Activated T-helper 2 cell treated with anti-CD3 and anti-CD28 coated beads, Interferon-gamma antibody, Interleukin-2, Interleukin-4, amounts not matched to agents 10 μg/mL and 5 μg/mL and 100 μg/mL, durations not matched to agents 14 hours and 24 hours and 36 hours (primary cell): ENCODE data around the gene OXSR1. TPM values are rescaled to one million over a fixed set of nuclear protein-coding genes. Genes with fewer than 3 reads are reported as not detected.
"Not testable (repeated sequence)": the region's sequence is repeated elsewhere in the genome, so short reads cannot be mapped to it uniquely, and the experiment has no call there.

Experiments used
- DNase-seq: peaks from one replicate; pipeline ENCODE4 v3.0.0; 2021; ENCODE audit warnings: low spot score
- H3K27ac Mint-ChIP-seq: one replicate; pipeline ENCODE4 v1.8.0; 2021; ENCODE audit warnings: mixed read lengths
- H3K27me3 Mint-ChIP-seq: one replicate; pipeline ENCODE4 v1.8.0; 2021; ENCODE audit warnings: low read depth, mixed read lengths
- H3K36me3 Mint-ChIP-seq: one replicate; pipeline ENCODE4 v1.8.0; 2021; ENCODE audit warnings: low read depth, mixed read lengths
- H3K4me1 Mint-ChIP-seq: one replicate; pipeline ENCODE4 v1.8.0; 2021; ENCODE audit warnings: low read depth, mixed read lengths
- H3K4me3 Mint-ChIP-seq: one replicate; pipeline ENCODE4 v1.8.0; 2021; ENCODE audit warnings: low read depth, mild to moderate bottlenecking, moderate library complexity, mixed read lengths
- H3K9me3 Mint-ChIP-seq: one replicate; pipeline ENCODE4 v1.8.0; 2021; ENCODE audit warnings: mixed read lengths
- intact Hi-C: fragments of 100-400 bp; cut with micrococcal nuclease; formaldehyde crosslinking; loops from one replicate; pipeline ENCODE4 v1.15.1; 2023
- total RNA-seq: library from RNA; stranded (reverse); gene quantifications from 2 replicates; pipeline ENCODE4 v1.2.3, GENCODE V29; 2022

The OXSR1 gene
- total RNA-seq, 1 donor from 2014 or later, result 62.2 TPM

- intact Hi-C loops, result no loop called here
- no peaks in the 10 kb centered on the region for H3K36me3 Mint-ChIP-seq
- H3K4me3 Mint-ChIP-seq, result no peak overlapping the region
- no peak overlapping the region for H3K27ac Mint-ChIP-seq
- DNase-seq, result no peak
- H3K27me3 Mint-ChIP-seq, result no peaks in the 10 kb centered on the region
- H3K9me3 Mint-ChIP-seq, result peaks cover 8% of the 10 kb centered on the region
- peaks cover 40% of the 10 kb centered on the region for H3K4me1 Mint-ChIP-seq
These were observed 11.3 kb upstream of the OXSR1 start for GRCh38 chr3:38154033-38154494.

DNA sequence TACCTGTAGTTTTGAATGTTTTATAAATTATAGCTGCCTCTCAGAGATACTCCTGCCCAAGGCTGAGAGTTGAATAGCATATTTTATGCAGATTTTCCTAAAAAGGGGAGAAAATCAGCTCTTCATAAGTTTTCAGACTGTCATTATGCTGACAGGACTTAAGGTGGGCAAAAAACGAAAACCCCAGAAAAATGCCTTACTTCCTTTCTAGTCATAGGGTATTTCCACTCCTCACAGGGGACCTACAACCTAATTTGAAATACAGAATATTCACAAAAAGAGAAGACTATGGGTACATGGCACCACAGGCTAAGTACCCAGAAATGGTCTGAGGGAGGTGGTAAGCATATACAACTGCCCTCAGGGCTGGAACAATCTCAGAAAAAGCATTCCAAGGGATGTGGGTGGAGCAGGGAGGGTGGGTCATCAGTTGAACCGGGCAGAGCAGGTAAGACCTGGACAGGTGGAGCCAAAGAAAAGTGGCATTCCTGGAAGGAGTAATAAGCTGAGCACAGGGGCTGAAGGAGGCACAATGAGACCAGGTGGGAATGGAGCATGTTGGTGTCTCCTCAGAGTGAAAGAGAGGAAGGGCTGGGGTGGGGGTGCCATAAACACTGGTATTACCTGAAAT lies 10.6 kb upstream of the OXSR1 start:
- intact Hi-C loops, result no loop called here
- no peak overlapping the region for H3K4me3 Mint-ChIP-seq
- H3K36me3 Mint-ChIP-seq, result no peaks in the 10 kb centered on the region
- peaks cover 8% of the 10 kb centered on the region for H3K9me3 Mint-ChIP-seq
- no peak overlapping the region for H3K27ac Mint-ChIP-seq
- H3K4me1 Mint-ChIP-seq, result peaks cover 34% of the 10 kb centered on the region
- DNase-seq, result no peak
- H3K27me3 Mint-ChIP-seq, result no peaks in the 10 kb centered on the region

GRCh38 chr3:38155825-38156224 lies 9.5 kb upstream of the OXSR1 start:
- Mint-ChIP-seq H3K4me3 (no peak overlapping the region), H3K4me1 (peaks cover 30% of the 10 kb centered on the region), H3K9me3 (peaks cover 8% of the 10 kb centered on the region), H3K27ac (no peak overlapping the region), H3K36me3 (no peaks in the 10 kb centered on the region), H3K27me3 (no peaks in the 10 kb centered on the region)
- DNase-seq, result no peak
- intact Hi-C loops, result no loop called here

- no peaks in the 10 kb centered on the region for H3K27me3 Mint-ChIP-seq
- no peaks in the 10 kb centered on the region for H3K9me3 Mint-ChIP-seq
- H3K36me3 Mint-ChIP-seq, result no peaks in the 10 kb centered on the region
- no peak overlapping the region for H3K27ac Mint-ChIP-seq
- H3K4me1 Mint-ChIP-seq, result peaks cover 17% of the 10 kb centered on the region
- intact Hi-C loops, result no loop called here
- no peak for DNase-seq
- no peak overlapping the region for H3K4me3 Mint-ChIP-seq
These were observed 8.2 kb upstream of the OXSR1 start for GRCh38 chr3:38157117-38157516.

- intact Hi-C loops, result no loop called here
- Mint-ChIP-seq H3K9me3 (no peaks in the 10 kb centered on the region), H3K36me3 (no peaks in the 10 kb centered on the region), H3K4me1 (peaks cover 16% of the 10 kb centered on the region), H3K27me3 (no peaks in the 10 kb centered on the region), H3K4me3 (no peak overlapping the region), H3K27ac (no peak overlapping the region)
- no peak for DNase-seq
These were observed 7.7 kb upstream of the OXSR1 start for GRCh38 chr3:38157595-38157994.

DNA sequence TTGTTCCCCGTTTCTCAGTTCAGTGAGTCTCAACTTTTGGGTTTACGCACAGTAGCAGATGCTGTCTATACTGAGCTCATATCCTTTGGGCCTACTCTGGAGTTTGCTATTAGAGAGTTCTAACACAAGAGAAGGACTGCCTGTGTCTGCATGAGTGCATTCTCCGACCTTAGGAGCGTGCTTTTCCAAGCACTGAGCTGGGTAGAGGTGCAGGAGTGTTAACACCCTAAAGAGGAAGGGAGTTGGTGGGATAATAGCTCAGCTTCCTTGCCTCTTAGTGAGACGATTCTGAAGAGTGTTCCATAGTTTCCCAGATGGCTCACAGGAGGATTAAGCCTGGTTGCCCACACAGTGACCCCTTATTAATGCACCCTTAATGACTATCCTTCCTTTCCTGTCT lies 6.9 kb upstream of the OXSR1 start:
- no peaks in the 10 kb centered on the region for H3K9me3 Mint-ChIP-seq

GRCh38 chr3:38160704-38161103 lies 4.6 kb upstream of the OXSR1 start:
- intact Hi-C loops, result loop anchor here (10.0 kb wide), 1 partner anchor 256 kb away; no protein-coding TSS in a partner anchor
- H3K4me3 Mint-ChIP-seq, DNase-seq, H3K27ac Mint-ChIP-seq, H3K9me3 Mint-ChIP-seq, H3K27me3 Mint-ChIP-seq, H3K36me3 Mint-ChIP-seq: not testable (repeated sequence)
- peaks cover 12% of the 10 kb centered on the region for H3K4me1 Mint-ChIP-seq

More for the DNA sequence above, 6.9 kb upstream of the OXSR1 start:
- intact Hi-C loops, result no loop called here
- Mint-ChIP-seq H3K27me3 (no peaks in the 10 kb centered on the region), H3K27ac (no peak overlapping the region), H3K4me1 (peaks cover 12% of the 10 kb centered on the region), H3K4me3 (no peak overlapping the region), H3K36me3 (no peaks in the 10 kb centered on the region)
- DNase-seq, result no peak

DNA sequence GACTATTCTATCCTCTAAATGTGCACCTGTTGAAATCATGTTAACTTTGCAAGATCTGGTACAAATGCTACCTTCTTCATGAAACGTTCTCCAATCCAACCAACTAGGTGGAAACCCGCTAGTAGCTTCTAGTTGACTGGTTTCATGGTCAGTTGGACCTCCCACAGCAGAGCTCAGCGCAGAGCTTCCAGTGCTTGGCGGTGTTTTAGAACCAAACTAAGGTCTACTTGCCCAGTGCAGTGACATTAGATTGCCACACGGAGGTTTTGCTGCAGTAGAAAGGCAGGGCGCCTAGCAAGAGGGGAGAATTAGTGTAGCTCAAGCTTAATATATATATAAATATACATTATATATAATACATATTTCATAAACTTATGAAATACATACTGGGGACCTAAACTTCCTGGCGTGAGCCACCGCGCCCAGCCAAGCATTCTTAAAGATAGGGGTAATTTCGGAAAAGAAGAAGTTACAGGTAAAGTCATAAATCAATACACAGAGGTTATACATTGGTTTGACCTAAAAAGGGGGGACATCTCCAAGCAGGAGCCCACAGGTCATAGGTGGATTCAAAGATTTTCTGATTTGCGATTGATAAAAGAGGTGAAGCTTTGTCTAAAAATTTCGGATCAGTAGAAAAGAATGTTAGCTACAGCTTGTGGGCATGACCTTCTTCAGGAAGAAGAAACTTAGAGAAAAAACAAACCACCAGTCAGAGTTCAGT lies 2.1 kb upstream of the OXSR1 start:
- Mint-ChIP-seq H3K27me3 (no peaks in the 10 kb centered on the region), H3K27ac (no peak overlapping the region), H3K4me3 (peak overlapping the region; percentile 23)

GRCh38 chr3:38163841-38164642 lies 1.3 kb upstream of the OXSR1 start:
- Mint-ChIP-seq H3K36me3 (peaks cover 30% of the 10 kb centered on the region), H3K27me3 (no peaks in the 10 kb centered on the region), H3K4me1 (peaks cover 38% of the 10 kb centered on the region), H3K9me3 (no peaks in the 10 kb centered on the region), H3K4me3 (peak overlapping the region; percentile 93), H3K27ac (peak overlapping the region; percentile 99)
- intact Hi-C loops, result loop anchor here (1.0 to 10.0 kb wide), 4 partner anchors 12 to 259 kb away; no protein-coding TSS in a partner anchor
- DNase-seq, result no peak

More for the DNA sequence above, 2.1 kb upstream of the OXSR1 start:
- peaks cover 31% of the 10 kb centered on the region for H3K4me1 Mint-ChIP-seq
- intact Hi-C loops, result loop anchor here (10.0 kb wide), 1 partner anchor 258 kb away; no protein-coding TSS in a partner anchor
- DNase-seq, result no peak
- H3K9me3 Mint-ChIP-seq, result no peaks in the 10 kb centered on the region
- H3K36me3 Mint-ChIP-seq, result peaks cover 22% of the 10 kb centered on the region

DNA sequence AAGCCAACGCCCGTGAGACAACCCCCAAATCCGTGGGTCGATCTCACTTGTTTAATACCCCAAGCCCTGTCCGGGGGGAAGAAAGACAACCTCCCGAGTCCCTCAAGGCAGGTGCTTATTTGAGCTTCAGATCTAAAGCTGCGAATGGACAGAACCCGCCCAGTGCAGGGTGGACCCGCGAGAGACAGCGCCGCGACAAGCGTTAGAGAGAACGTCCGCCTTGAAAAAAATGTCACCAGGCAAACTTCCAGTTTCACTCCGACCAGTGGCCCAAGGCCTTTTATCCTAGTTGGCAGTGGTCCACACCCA lies 740 bp upstream of the OXSR1 start:
- no peak for DNase-seq
- intact Hi-C loops, result loop anchor here (1.0 to 10.0 kb wide), 4 partner anchors 12 to 260 kb away; no protein-coding TSS in a partner anchor
- Mint-ChIP-seq H3K9me3 (no peaks in the 10 kb centered on the region), H3K4me1 (peaks cover 43% of the 10 kb centered on the region), H3K4me3 (peak overlapping the region; percentile 93), H3K27ac (peak overlapping the region; percentile 99), H3K27me3 (no peaks in the 10 kb centered on the region), H3K36me3 (peaks cover 34% of the 10 kb centered on the region)

DNA sequence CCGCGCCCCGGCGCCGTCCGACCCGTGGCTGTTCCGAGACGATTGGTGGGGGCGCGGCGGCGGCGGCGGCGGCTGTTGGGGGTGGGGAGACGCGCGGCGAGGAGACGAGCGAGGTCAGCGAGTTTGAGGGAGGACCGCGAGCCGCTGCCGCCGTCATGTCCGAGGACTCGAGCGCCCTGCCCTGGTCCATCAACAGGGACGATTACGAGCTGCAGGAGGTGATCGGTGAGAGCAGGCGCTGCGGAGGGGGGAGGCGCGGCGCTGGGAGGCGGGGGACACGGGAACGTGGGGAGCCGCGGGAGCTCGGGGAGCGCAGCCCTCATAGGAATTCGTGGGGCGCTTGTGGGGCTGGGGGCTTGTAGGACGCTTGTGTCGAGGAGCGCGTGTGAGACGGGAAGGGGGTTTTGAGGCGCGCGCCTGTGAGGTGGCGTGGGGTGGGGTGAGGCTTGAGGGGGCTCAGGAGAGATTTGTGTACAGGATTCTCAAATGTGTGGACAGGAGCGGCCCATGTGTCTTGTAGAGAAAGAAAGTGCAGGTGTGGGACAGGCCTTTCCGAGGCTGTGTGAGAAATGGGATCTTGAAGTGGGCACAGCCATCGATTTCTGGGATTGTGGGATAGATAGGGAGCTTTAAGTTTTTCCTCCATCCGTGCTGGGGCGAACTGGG lies 518 bp downstream of the OXSR1 start:
- intact Hi-C loops, result loop anchor here (1.0 to 10.0 kb wide), 6 partner anchors 25 to 261 kb away; partner anchors contain the start of genes ACAA1 and XYLB
- peak overlapping the region; percentile 99 for H3K27ac Mint-ChIP-seq
- DNase-seq, result no peak
- H3K36me3 Mint-ChIP-seq, result peaks cover 35% of the 10 kb centered on the region
- no peaks in the 10 kb centered on the region for H3K9me3 Mint-ChIP-seq
- H3K4me1 Mint-ChIP-seq, result peaks cover 51% of the 10 kb centered on the region
- H3K4me3 Mint-ChIP-seq, result peak overlapping the region; percentile 93
- H3K27me3 Mint-ChIP-seq, result no peaks in the 10 kb centered on the region

DNA sequence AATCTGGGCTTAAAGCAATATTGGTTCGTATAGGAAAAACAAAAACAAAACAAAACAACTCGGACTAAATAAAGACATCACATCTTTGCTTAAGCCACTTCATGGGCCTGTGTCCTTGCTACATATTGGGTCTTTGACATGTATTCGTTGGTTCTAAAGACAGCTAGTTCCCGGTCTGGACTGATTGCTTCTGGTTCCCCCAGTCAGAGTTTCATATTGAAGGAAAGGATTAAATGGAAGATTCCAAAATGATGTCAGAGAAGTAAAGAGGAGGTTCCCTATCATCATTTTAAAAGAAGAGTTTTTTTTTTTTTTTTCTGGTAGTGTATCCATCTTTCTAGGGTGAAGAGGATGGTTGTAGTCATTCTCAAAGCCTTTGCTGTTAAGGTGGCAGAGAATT lies 2.3 kb downstream of the OXSR1 start:
- peak overlapping the region; percentile 56 for H3K4me3 Mint-ChIP-seq
- no peak overlapping the region for H3K27ac Mint-ChIP-seq
- H3K27me3 Mint-ChIP-seq, result no peaks in the 10 kb centered on the region
- H3K9me3 Mint-ChIP-seq, result no peaks in the 10 kb centered on the region
- H3K4me1 Mint-ChIP-seq, result peaks cover 65% of the 10 kb centered on the region
- peaks cover 35% of the 10 kb centered on the region for H3K36me3 Mint-ChIP-seq
- intact Hi-C loops, result loop anchor here (2.0 to 10.0 kb wide), 3 partner anchors 90 to 263 kb away; partner anchors contain the start of gene XYLB
- DNase-seq, result no peak
